GM12878 (cell line): ENCODE results near the gene WDFY3.

Source experiments
- CBX3 ChIP-seq: fragments of 200-600 bp; sonication (generic); IDR thresholded peaks from 2 replicates; pipeline ENCODE4 v1.6.1; 2016; ENCODE audit warnings: low read depth, borderline replicate concordance
- EP300 ChIP-seq, 2 experiments: fragments of 150-350 bp in 1 of 2; IDR thresholded peaks; 2 replicates each; pipeline ENCODE4 v1.6.1; 2011 to 2012; ENCODE audit warnings: low read depth in 2 of 2, low read length in 2 of 2, borderline replicate concordance in 1 of 2, improper control_type of control experiment in 1 of 2, inconsistent platforms in 1 of 2; ENCODE audit not compliant: control insufficient read depth in 1 of 2
- JUNB ChIP-seq: IDR thresholded peaks from 2 replicates; pipeline ENCODE4 v1.6.1; 2016; ENCODE audit warnings: antibody characterized with exemption, mild to moderate bottlenecking
- KAT2A ChIP-seq: conservative IDR thresholded peaks from 2 replicates; pipeline ENCODE4 v1.6.1; 2011; ENCODE audit warnings: low read depth, low read length; ENCODE audit not compliant: control insufficient read depth
- NBN ChIP-seq: fragments of 450-650 bp; IDR thresholded peaks from 2 replicates; pipeline ENCODE4 v1.6.1; 2016
- POLR2AphosphoS5 ChIP-seq: IDR thresholded peaks from 2 replicates; pipeline ENCODE4 v1.6.1; 2011; ENCODE audit warnings: mild to moderate bottlenecking, low read length, inconsistent platforms
- SIX5 ChIP-seq: IDR thresholded peaks from 2 replicates; pipeline ENCODE4 v1.6.1; 2011; ENCODE audit warnings: mild to moderate bottlenecking, low read depth, low read length, moderate library complexity; ENCODE audit not compliant: severe bottlenecking
- STAT3 ChIP-seq: IDR thresholded peaks from 2 replicates; pipeline ENCODE4 v1.6.1; 2011; ENCODE audit warnings: low read depth, low read length, improper control_type of control experiment
- YY1 ChIP-seq: IDR thresholded peaks from 2 replicates; pipeline ENCODE4 v1.6.1; 2011; ENCODE audit warnings: low read depth, mild to moderate bottlenecking, low read length
- ZNF207 ChIP-seq: fragments of 450-650 bp; IDR thresholded peaks from 2 replicates; pipeline ENCODE4 v1.6.1; 2014; ENCODE audit warnings: antibody characterized with exemption, mild to moderate bottlenecking, borderline replicate concordance
- TF ChIP-seq, protein P1 (sequence below): fragments of 450-650 bp; IDR thresholded peaks from 2 replicates; pipeline ENCODE4 v1.6.1; 2016; ENCODE audit warnings: mild to moderate bottlenecking, moderate library complexity, borderline replicate concordance
- TF ChIP-seq, protein P2 (sequence below), 3 experiments: IDR thresholded peaks in 2 of 3; conservative IDR thresholded peaks in 1 of 3; 2 replicates each; pipeline ENCODE4 v1.5.1; 2011; ENCODE audit warnings: low read depth in 3 of 3, low read length in 3 of 3, mild to moderate bottlenecking in 3 of 3, control low read depth in 2 of 3, moderate library complexity in 2 of 3, inconsistent platforms in 1 of 3, mixed read lengths in 1 of 3; ENCODE audit not compliant: control insufficient read depth in 2 of 3, insufficient read depth in 1 of 3; ENCODE audit errors: extremely low read depth in 1 of 3
- TF ChIP-seq, protein P3 (sequence below): fragments of 150-350 bp; IDR thresholded peaks from 2 replicates; pipeline ENCODE4 v1.6.1; 2016; ENCODE audit warnings: low read depth, low read length

DNA sequence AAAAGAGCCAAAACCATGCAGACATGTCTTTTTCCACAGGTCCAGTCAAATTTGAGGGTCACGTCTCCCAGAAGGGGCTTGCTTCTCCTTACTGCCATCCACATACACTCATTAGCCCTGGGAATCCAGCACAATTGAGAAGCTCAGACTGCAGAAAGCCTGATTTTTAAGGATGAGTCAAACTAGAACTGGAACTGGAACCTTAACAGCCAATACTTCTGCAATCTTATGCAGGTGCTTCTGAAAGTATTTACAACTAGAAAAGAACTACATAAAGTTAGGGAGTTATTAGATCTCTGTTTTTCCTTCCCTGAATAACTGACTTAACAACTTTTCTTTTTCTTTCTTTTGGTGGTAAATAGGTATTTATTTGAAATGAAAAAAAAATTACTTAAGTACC lies 297.3 kb downstream of the WDFY3 start:
- TF ChIP-seq, protein P1, sequence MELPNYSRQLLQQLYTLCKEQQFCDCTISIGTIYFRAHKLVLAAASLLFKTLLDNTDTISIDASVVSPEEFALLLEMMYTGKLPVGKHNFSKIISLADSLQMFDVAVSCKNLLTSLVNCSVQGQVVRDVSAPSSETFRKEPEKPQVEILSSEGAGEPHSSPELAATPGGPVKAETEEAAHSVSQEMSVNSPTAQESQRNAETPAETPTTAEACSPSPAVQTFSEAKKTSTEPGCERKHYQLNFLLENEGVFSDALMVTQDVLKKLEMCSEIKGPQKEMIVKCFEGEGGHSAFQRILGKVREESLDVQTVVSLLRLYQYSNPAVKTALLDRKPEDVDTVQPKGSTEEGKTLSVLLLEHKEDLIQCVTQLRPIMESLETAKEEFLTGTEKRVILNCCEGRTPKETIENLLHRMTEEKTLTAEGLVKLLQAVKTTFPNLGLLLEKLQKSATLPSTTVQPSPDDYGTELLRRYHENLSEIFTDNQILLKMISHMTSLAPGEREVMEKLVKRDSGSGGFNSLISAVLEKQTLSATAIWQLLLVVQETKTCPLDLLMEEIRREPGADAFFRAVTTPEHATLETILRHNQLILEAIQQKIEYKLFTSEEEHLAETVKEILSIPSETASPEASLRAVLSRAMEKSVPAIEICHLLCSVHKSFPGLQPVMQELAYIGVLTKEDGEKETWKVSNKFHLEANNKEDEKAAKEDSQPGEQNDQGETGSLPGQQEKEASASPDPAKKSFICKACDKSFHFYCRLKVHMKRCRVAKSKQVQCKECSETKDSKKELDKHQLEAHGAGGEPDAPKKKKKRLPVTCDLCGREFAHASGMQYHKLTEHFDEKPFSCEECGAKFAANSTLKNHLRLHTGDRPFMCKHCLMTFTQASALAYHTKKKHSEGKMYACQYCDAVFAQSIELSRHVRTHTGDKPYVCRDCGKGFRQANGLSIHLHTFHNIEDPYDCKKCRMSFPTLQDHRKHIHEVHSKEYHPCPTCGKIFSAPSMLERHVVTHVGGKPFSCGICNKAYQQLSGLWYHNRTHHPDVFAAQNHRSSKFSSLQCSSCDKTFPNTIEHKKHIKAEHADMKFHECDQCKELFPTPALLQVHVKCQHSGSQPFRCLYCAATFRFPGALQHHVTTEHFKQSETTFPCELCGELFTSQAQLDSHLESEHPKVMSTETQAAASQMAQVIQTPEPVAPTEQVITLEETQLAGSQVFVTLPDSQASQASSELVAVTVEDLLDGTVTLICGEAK, result no peak
- TF ChIP-seq, protein P2, sequence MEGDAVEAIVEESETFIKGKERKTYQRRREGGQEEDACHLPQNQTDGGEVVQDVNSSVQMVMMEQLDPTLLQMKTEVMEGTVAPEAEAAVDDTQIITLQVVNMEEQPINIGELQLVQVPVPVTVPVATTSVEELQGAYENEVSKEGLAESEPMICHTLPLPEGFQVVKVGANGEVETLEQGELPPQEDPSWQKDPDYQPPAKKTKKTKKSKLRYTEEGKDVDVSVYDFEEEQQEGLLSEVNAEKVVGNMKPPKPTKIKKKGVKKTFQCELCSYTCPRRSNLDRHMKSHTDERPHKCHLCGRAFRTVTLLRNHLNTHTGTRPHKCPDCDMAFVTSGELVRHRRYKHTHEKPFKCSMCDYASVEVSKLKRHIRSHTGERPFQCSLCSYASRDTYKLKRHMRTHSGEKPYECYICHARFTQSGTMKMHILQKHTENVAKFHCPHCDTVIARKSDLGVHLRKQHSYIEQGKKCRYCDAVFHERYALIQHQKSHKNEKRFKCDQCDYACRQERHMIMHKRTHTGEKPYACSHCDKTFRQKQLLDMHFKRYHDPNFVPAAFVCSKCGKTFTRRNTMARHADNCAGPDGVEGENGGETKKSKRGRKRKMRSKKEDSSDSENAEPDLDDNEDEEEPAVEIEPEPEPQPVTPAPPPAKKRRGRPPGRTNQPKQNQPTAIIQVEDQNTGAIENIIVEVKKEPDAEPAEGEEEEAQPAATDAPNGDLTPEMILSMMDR (IDR thresholded peaks at IDR 0.05 in 2 of 3, conservative IDR thresholded peaks at IDR 0.05 in 1 of 3; ENCODE audit: control insufficient read depth in 2 of 3, extremely low read depth in 1 of 3, insufficient read depth in 1 of 3, low read depth in 3 of 3, low read length in 3 of 3), result no peak
- no peak for TF ChIP-seq EP300 (IDR thresholded peaks at IDR 0.05; ENCODE audit: borderline replicate concordance in 1 of 2, control insufficient read depth in 1 of 2, low read depth in 2 of 2, low read length in 2 of 2)
- TF ChIP-seq POLR2AphosphoS5, result no peak
- TF ChIP-seq STAT3, result no peak
- TF ChIP-seq, protein P3, sequence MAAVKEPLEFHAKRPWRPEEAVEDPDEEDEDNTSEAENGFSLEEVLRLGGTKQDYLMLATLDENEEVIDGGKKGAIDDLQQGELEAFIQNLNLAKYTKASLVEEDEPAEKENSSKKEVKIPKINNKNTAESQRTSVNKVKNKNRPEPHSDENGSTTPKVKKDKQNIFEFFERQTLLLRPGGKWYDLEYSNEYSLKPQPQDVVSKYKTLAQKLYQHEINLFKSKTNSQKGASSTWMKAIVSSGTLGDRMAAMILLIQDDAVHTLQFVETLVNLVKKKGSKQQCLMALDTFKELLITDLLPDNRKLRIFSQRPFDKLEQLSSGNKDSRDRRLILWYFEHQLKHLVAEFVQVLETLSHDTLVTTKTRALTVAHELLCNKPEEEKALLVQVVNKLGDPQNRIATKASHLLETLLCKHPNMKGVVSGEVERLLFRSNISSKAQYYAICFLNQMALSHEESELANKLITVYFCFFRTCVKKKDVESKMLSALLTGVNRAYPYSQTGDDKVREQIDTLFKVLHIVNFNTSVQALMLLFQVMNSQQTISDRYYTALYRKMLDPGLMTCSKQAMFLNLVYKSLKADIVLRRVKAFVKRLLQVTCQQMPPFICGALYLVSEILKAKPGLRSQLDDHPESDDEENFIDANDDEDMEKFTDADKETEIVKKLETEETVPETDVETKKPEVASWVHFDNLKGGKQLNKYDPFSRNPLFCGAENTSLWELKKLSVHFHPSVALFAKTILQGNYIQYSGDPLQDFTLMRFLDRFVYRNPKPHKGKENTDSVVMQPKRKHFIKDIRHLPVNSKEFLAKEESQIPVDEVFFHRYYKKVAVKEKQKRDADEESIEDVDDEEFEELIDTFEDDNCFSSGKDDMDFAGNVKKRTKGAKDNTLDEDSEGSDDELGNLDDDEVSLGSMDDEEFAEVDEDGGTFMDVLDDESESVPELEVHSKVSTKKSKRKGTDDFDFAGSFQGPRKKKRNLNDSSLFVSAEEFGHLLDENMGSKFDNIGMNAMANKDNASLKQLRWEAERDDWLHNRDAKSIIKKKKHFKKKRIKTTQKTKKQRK, result no peak
- TF ChIP-seq CBX3, result no peak
- TF ChIP-seq SIX5, result no peak
- TF ChIP-seq KAT2A, result no peak
- no peak for TF ChIP-seq ZNF207
- no peak for TF ChIP-seq YY1
- TF ChIP-seq NBN, result no peak
- no peak for TF ChIP-seq JUNB
